Type B pancreatic cell (in vitro differentiated cells): ENCODE measurements around the gene AQP10. TPM values are rescaled to one million over a fixed set of nuclear protein-coding genes. Genes with fewer than 3 reads are reported as not detected.
"Not testable (repeated sequence)": the region's sequence is repeated elsewhere in the genome, so short reads cannot be mapped to it uniquely, and the experiment has no call there.

Source experiments
- DNase-seq: peaks from one replicate; pipeline ENCODE4 v3.0.0; 2021; ENCODE audit warnings: mixed read lengths; ENCODE audit not compliant: unreplicated experiment; ENCODE audit errors: extremely low spot score
- H3K27ac Mint-ChIP-seq: 2 replicates; pipeline ENCODE4 v1.8.0; 2021; ENCODE audit warnings: mild to moderate bottlenecking, mixed read lengths
- H3K27me3 Mint-ChIP-seq: 2 replicates; pipeline ENCODE4 v1.8.0; 2021; ENCODE audit warnings: mixed read lengths
- H3K36me3 Mint-ChIP-seq: 2 replicates; pipeline ENCODE4 v1.8.0; 2021; ENCODE audit warnings: mixed read lengths
- H3K4me1 Mint-ChIP-seq: one replicate; pipeline ENCODE4 v1.8.0; 2021; ENCODE audit warnings: mixed read lengths; ENCODE audit not compliant: unreplicated experiment
- H3K4me3 Mint-ChIP-seq: 2 replicates; pipeline ENCODE4 v1.8.0; 2021; ENCODE audit warnings: mild to moderate bottlenecking, mixed read lengths
- H3K9me3 Mint-ChIP-seq: 2 replicates; pipeline ENCODE4 v1.8.0; 2021; ENCODE audit warnings: mixed read lengths
- CTCF ChIP-seq: fragments of 200-600 bp; sonication (generic); conservative IDR thresholded peaks from 2 replicates; pipeline ENCODE4 v1.5.0; 2021; ENCODE audit warnings: antibody characterized with exemption, mild to moderate bottlenecking
- total RNA-seq: library from RNA; stranded (reverse); gene quantifications from 2 replicates; pipeline ENCODE4 v1.2.1, GENCODE V29; 2021; ENCODE audit warnings: low replicate concordance

Gene AQP10
- total RNA-seq, 1 donor from 2014 or later = 0.27 TPM

GRCh38 chr1:154353966-154354365, 33.1 kb downstream of the AQP10 start:
- Mint-ChIP-seq H3K36me3 (no peaks in the 10 kb centered on the region), H3K27ac (peak overlapping the region; percentile 85), H3K4me1 (peaks cover 31% of the 10 kb centered on the region), H3K27me3 (peaks cover 10% of the 10 kb centered on the region), H3K9me3 (no peaks in the 10 kb centered on the region), H3K4me3 (peak overlapping the region; percentile 90)
- TF ChIP-seq CTCF = no peak
- no peak for DNase-seq

- Mint-ChIP-seq H3K27ac (no peak overlapping the region), H3K4me1 (peaks cover 12% of the 10 kb centered on the region), H3K27me3 (peaks cover 2% of the 10 kb centered on the region), H3K4me3 (no peak overlapping the region), H3K9me3 (no peaks in the 10 kb centered on the region), H3K36me3 (no peaks in the 10 kb centered on the region)
- TF ChIP-seq CTCF = no peak
- DNase-seq = no peak
Observed at GRCh38 chr1:154358519-154358918, 37.6 kb downstream of the AQP10 start.

GRCh38 chr1:154360288-154360687, 39.4 kb downstream of the AQP10 start:
- no peaks in the 10 kb centered on the region for H3K4me1 Mint-ChIP-seq

GRCh38 chr1:154360881-154361280, 40.0 kb downstream of the AQP10 start:
- not testable (repeated sequence) for H3K27me3 Mint-ChIP-seq, H3K27ac Mint-ChIP-seq

More at GRCh38 chr1:154360288-154360687, 39.4 kb downstream of the AQP10 start:
- H3K4me3 Mint-ChIP-seq = no peak overlapping the region
- no peaks in the 10 kb centered on the region for H3K36me3 Mint-ChIP-seq
- DNase-seq = no peak
- TF ChIP-seq CTCF = no peak
- H3K9me3 Mint-ChIP-seq = no peaks in the 10 kb centered on the region
- H3K27me3 Mint-ChIP-seq = no peaks in the 10 kb centered on the region
- H3K27ac Mint-ChIP-seq = no peak overlapping the region

GRCh38 chr1:154361357-154361756, 40.5 kb downstream of the AQP10 start:
- no peak for TF ChIP-seq CTCF
- Mint-ChIP-seq H3K9me3 (no peaks in the 10 kb centered on the region), H3K36me3 (no peaks in the 10 kb centered on the region), H3K4me3 (no peak overlapping the region), H3K27me3 (no peaks in the 10 kb centered on the region), H3K27ac (no peak overlapping the region), H3K4me1 (no peaks in the 10 kb centered on the region)
- DNase-seq = no peak

More at GRCh38 chr1:154360881-154361280, 40.0 kb downstream of the AQP10 start:
- H3K9me3 Mint-ChIP-seq, H3K36me3 Mint-ChIP-seq, H3K4me1 Mint-ChIP-seq, DNase-seq, H3K4me3 Mint-ChIP-seq: not testable (repeated sequence)

- H3K4me3 Mint-ChIP-seq = no peak overlapping the region
- H3K4me1 Mint-ChIP-seq = no peaks in the 10 kb centered on the region
- H3K36me3 Mint-ChIP-seq = no peaks in the 10 kb centered on the region
- H3K27ac Mint-ChIP-seq = no peak overlapping the region
- H3K27me3 Mint-ChIP-seq = no peaks in the 10 kb centered on the region
- DNase-seq = no peak
- TF ChIP-seq CTCF = no peak
- H3K9me3 Mint-ChIP-seq = no peaks in the 10 kb centered on the region
Observed at GRCh38 chr1:154371436-154371835, 50.5 kb downstream of the AQP10 start.

- not testable (repeated sequence) for DNase-seq, H3K27me3 Mint-ChIP-seq, H3K4me3 Mint-ChIP-seq, H3K27ac Mint-ChIP-seq, H3K36me3 Mint-ChIP-seq, H3K9me3 Mint-ChIP-seq, H3K4me1 Mint-ChIP-seq
Observed at GRCh38 chr1:154373777-154374357, 53.0 kb downstream of the AQP10 start.
